Activated CD4-positive, alpha-beta T cell treated with anti-CD3 and anti-CD28 coated beads, Interleukin-2, Interleukin-6, amounts not matched to agents 100 ng/mL and 50 ng/mL, durations not matched to agents 16 hours and 8 hours (primary cell): ENCODE results near the gene CLPTM1.
"Not testable (repeated sequence)": the region's sequence is repeated elsewhere in the genome, so short reads cannot be mapped to it uniquely, and the experiment has no call there.

ENCODE experiments used
- DNase-seq: peaks from one replicate; pipeline ENCODE4 v3.0.0-alpha.2; 2020

CLPTM1 gene

GRCh38 chr19:44985445-44985844 is 30.3 kb downstream of the CLPTM1 start:
- no peak for DNase-seq

- DNase-seq = no peak
Observed at GRCh38 chr19:44986389-44986788, 31.2 kb downstream of the CLPTM1 start.

- no peak for DNase-seq
Observed at GRCh38 chr19:44987148-44987675, 32.0 kb downstream of the CLPTM1 start.

- no peak for DNase-seq
Observed at GRCh38 chr19:44988273-44988672, 33.1 kb downstream of the CLPTM1 start.

- peak; percentile 66 for DNase-seq
Observed at GRCh38 chr19:44988896-44989556, 33.8 kb downstream of the CLPTM1 start.

- no peak for DNase-seq
Observed at GRCh38 chr19:44990459-44990858, 35.3 kb downstream of the CLPTM1 start.

GRCh38 chr19:44990966-44991365 is 35.8 kb downstream of the CLPTM1 start:
- no peak for DNase-seq

- no peak for DNase-seq
Observed at GRCh38 chr19:44992336-44993163, 37.4 kb downstream of the CLPTM1 start.

- DNase-seq = no peak
Observed at GRCh38 chr19:44993526-44993925, 38.3 kb downstream of the CLPTM1 start.

- no peak for DNase-seq
Observed at GRCh38 chr19:44993926-44994537, 38.9 kb downstream of the CLPTM1 start.

GRCh38 chr19:44998025-44998424 is 42.8 kb downstream of the CLPTM1 start:
- no peak for DNase-seq

- not testable (repeated sequence) for DNase-seq
Observed at GRCh38 chr19:44999131-44999925, 44.1 kb downstream of the CLPTM1 start.

- not testable (repeated sequence) for DNase-seq
Observed at GRCh38 chr19:45000665-45001064, 45.5 kb downstream of the CLPTM1 start.

GRCh38 chr19:45001087-45001739 is 46.0 kb downstream of the CLPTM1 start, which contains the start of gene RELB:
RELB (plus strand) TSS chr19:45001464; CDS start chr19:45001580, 116 bp downstream.
- DNase-seq = peak; percentile 97

GRCh38 chr19:45003485-45003884 is 48.3 kb downstream of the CLPTM1 start:
- DNase-seq = no peak

GRCh38 chr19:45005787-45006186 is 50.6 kb downstream of the CLPTM1 start:
- DNase-seq = no peak

- no peak for DNase-seq
Observed at GRCh38 chr19:45008552-45008951, 53.4 kb downstream of the CLPTM1 start.

- DNase-seq = no peak
Observed at GRCh38 chr19:45009625-45010255, 54.6 kb downstream of the CLPTM1 start.

GRCh38 chr19:45010306-45010705 is 55.1 kb downstream of the CLPTM1 start:
- no peak for DNase-seq

GRCh38 chr19:45011959-45012358 is 56.8 kb downstream of the CLPTM1 start:
- no peak for DNase-seq
